Mucosa of stomach (tissue), 1 donor: ENCODE results near the gene DOCK10.

Experiments
- H3K27me3 ChIP-seq: one replicate; pipeline ENCODE4 v1.7.0; 2013; ENCODE audit warnings: mild to moderate bottlenecking, low read length; ENCODE audit not compliant: control insufficient read depth, insufficient read depth
- H3K36me3 ChIP-seq: one replicate; pipeline ENCODE4 v1.7.0; 2013; ENCODE audit warnings: low read length; ENCODE audit not compliant: control insufficient read depth, insufficient read depth
- H3K4me1 ChIP-seq: one replicate; pipeline ENCODE4 v1.7.0; 2013; ENCODE audit warnings: mild to moderate bottlenecking, low read length; ENCODE audit not compliant: control insufficient read depth, insufficient read depth
- H3K4me3 ChIP-seq: one replicate; pipeline ENCODE4 v1.7.0; 2013; ENCODE audit warnings: low read length
- H3K9ac ChIP-seq: one replicate; pipeline ENCODE4 v1.7.0; 2013; ENCODE audit warnings: mild to moderate bottlenecking, low read length, moderate library complexity
- H3K9me3 ChIP-seq: one replicate; pipeline ENCODE4 v1.7.0; 2013; ENCODE audit warnings: mild to moderate bottlenecking, low read length, moderate library complexity; ENCODE audit not compliant: control insufficient read depth
- donor health status: Pancreatic carcinoma.

The DOCK10 gene

DNA sequence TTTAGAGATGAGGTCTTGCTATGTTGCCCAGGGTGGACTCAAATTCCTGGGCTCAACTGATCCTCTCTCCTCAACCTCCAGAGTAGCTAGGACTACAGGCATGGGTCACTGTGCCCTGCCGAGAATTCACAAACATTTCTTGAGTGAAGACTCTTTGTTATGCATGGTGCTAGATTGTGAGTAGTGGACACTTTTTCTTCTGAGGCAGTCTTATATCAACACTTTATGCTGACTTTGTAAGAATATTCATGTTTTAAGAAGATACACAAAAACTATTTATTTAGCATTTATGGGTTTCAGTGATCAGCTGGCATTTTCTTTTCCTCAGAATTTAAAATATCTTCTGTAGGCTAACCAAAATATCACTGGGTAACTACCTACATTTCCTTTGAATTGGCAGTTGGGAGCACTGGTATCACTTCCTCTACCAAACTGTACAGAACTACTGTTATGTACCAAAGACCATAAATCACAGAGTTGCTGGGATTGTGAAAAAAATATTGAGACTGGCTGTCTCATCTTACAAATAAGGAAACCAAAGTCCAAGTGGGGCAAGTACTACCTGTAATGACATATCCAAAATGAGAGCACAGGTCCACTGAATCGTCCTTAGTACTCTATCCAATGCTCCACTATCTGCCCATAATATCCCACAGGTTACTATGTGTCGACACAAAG is 34.0 kb downstream of the DOCK10 start:
- H3K9ac ChIP-seq: no peak overlapping the region
- no peaks in the 10 kb centered on the region for H3K27me3 ChIP-seq
- no peaks in the 10 kb centered on the region for H3K36me3 ChIP-seq
- no peaks in the 10 kb centered on the region for H3K4me1 ChIP-seq
- no peak overlapping the region for H3K4me3 ChIP-seq
- H3K9me3 ChIP-seq: no peaks in the 10 kb centered on the region

DNA sequence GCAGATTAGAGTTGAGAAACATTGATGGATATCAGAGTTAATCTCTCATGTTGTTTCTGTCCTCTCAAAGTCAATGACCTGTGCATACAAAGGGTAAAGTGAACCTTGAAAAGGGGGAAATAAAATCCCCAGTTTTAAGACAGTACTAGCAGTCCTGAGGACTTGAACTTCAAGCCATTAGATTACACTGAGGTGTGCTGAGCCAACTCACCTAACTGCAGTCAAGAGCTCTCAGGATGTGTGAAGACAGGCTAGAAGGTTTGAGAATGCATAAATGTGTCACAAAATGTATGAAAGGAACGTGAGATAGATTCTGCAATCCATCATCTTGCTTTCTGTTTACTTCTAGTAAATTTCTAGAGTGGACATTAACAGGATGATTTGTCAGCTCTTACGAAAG is 35.5 kb downstream of the DOCK10 start:
- Histone ChIP-seq H3K36me3 (no peaks in the 10 kb centered on the region), H3K27me3 (no peaks in the 10 kb centered on the region), H3K9me3 (no peaks in the 10 kb centered on the region), H3K4me1 (peaks cover 3% of the 10 kb centered on the region), H3K9ac (no peak overlapping the region), H3K4me3 (no peak overlapping the region)

DNA sequence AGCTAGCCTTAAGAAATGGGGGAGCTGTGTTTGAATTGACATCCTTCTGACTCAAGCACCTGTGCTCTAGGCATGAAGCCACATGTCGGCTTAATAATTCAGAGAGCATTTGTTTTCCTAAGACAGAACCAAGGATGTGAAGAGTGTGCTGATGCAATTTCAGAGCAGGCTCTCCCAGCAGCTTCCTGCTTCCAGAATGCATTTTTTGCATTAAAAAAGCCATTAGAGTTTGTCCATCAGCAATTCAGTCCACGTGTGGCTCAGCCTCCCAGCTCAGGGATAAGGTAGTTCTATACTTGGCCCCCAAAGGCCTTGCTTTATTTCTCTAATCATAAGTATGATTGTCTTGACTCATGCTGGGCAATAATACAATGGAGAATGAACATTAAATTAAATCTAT is 37.7 kb downstream of the DOCK10 start:
- H3K9ac ChIP-seq: no peak overlapping the region
- H3K4me3 ChIP-seq: no peak overlapping the region
- no peaks in the 10 kb centered on the region for H3K9me3 ChIP-seq
- H3K4me1 ChIP-seq: peaks cover 5% of the 10 kb centered on the region
- no peaks in the 10 kb centered on the region for H3K36me3 ChIP-seq
- H3K27me3 ChIP-seq: no peaks in the 10 kb centered on the region

DNA sequence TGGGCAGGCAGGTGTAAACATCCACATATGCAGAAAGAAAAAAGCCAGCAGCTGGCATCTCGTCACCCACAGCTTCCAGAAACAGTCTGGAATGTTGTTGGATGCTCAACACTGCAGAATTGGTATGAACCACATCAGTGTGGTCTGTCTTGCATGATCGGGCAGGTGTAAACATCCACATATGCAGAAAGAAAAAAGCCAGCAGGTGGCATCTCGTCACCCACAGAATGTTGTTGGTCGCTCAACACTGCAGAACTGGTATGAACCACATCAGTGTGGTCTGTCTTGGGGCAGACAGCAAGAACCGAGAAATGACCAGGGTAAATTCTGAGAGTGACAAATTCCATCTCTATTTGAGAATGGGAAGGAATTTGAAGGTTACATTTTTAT is 39.6 kb downstream of the DOCK10 start:
- Histone ChIP-seq H3K4me1 (peaks cover 5% of the 10 kb centered on the region), H3K27me3 (no peaks in the 10 kb centered on the region)

DNA sequence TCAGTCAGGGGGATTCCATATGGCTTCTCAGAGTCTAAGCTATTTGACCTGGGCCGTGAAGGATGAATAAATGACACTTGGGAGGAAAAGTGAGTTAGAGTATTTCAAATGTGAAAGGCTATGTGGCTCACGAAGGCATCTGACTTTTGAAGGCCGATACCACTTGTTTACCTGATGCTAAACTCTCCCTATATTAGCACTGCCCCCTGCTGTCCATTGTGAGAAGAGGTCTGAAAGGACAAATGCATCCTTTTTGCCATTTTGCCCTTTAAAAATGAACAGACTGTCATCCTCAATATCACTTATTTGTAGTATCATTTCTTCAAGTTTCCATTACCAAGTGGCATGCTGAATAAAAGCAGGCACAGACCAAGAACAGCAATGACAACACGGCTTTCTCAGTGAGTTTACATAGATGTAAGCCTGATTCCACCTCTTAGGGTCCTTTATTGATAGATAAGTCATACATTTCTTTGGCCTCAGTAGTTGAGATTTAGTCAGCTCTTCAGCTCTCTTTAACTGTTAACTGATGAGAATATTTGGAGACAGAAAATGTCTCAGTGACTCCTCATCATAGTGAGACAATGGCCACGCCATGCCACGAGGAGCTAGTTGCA is 40.1 kb downstream of the DOCK10 start:
- H3K9me3 ChIP-seq: no peaks in the 10 kb centered on the region
- no peaks in the 10 kb centered on the region for H3K36me3 ChIP-seq
- H3K27me3 ChIP-seq: no peaks in the 10 kb centered on the region
- H3K4me1 ChIP-seq: peaks cover 5% of the 10 kb centered on the region
- no peak overlapping the region for H3K4me3 ChIP-seq
- H3K9ac ChIP-seq: peak overlapping the region; percentile 11

More for the DNA sequence above, 39.6 kb downstream of the DOCK10 start:
- H3K9ac ChIP-seq: no peak overlapping the region
- no peaks in the 10 kb centered on the region for H3K9me3 ChIP-seq
- H3K36me3 ChIP-seq: no peaks in the 10 kb centered on the region
- no peak overlapping the region for H3K4me3 ChIP-seq

DNA sequence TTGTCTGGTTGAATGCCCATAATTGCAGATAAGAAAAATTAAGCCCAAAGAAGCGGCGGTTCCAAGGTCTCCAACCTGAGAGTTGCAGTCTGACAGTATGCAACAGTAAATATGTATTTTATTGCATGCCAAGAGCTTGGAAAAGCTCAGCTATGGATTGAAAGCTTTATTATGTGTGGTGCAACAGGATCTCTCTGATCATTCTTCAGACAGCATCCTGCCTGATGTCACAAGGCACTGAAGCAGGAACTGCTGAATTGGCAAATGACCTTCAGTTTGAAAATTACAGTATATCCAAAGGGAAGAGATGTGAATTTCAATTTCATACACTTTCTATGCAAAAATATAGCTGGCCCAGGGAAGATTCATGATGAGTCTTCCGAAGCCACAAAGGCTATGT is 42.5 kb downstream of the DOCK10 start:
- Histone ChIP-seq H3K9me3 (no peaks in the 10 kb centered on the region), H3K9ac (no peak overlapping the region), H3K27me3 (no peaks in the 10 kb centered on the region), H3K4me3 (no peak overlapping the region), H3K36me3 (no peaks in the 10 kb centered on the region), H3K4me1 (peaks cover 5% of the 10 kb centered on the region)

DNA sequence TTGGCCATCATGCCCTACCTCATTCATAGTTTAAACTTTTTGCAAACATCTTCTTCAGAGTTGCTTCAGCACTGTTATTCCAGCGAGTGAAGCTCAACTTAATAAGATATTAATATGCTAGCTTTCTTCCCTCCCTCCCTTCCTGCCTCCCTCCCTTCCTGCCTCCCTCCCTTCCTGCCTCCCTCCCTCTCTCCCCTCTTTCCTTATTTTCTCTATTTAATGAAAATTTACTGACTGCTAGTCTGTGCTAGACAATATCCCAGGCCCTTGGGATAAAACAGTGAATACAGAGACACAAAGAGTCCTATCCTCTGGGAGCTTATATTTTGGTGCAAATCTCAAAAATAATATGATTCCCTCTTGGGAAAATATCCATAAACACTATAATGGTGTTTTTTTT is 42.9 kb downstream of the DOCK10 start:
- peaks cover 5% of the 10 kb centered on the region for H3K4me1 ChIP-seq
- no peak overlapping the region for H3K9ac ChIP-seq
- no peak overlapping the region for H3K4me3 ChIP-seq
- H3K9me3 ChIP-seq: no peaks in the 10 kb centered on the region
- H3K27me3 ChIP-seq: no peaks in the 10 kb centered on the region
- H3K36me3 ChIP-seq: no peaks in the 10 kb centered on the region

DNA sequence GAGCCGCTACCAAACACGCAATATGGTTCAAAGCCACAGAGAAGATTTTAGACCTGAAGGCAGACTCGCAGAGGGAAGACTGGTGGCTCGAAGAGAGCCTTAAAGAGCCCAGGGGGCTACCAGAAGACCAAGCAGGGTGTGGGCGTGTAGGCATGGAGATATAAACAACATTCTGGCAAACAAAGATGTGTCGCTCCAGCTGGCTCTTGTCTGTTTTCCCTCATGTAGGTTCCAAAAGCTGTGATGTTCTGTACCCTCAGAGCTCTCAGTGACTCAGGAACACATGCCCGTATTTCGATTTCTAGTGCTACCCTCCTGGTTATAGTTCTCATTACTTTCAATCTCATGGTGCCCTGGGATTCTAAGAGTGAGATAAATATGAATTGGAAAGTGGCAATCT is 44.5 kb downstream of the DOCK10 start:
- no peak overlapping the region for H3K9ac ChIP-seq

DNA sequence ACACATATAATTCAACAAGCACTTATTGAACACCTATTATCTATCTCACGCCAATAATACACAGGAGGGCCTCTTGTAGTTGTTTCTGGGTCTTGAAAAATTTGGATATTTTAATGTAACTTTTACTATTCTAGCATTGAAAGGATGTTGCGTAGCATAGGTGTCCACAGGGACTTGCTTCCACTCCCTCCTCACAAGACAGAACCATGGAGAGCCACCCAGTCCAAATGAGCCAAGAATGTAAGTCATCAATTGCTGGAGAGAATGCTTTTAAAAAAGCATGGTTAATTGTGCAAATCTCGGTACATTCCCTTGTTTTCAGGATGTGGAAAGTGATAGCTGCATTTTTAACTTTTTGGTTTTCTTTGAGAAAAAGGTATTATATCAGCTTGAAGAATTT is 46.8 kb downstream of the DOCK10 start:
- Histone ChIP-seq H3K9me3 (no peaks in the 10 kb centered on the region), H3K4me3 (no peak overlapping the region), H3K27me3 (no peaks in the 10 kb centered on the region), H3K9ac (no peak overlapping the region), H3K4me1 (no peaks in the 10 kb centered on the region), H3K36me3 (no peaks in the 10 kb centered on the region)

More for the DNA sequence above, 44.5 kb downstream of the DOCK10 start:
- Histone ChIP-seq H3K36me3 (no peaks in the 10 kb centered on the region), H3K9me3 (no peaks in the 10 kb centered on the region), H3K4me3 (no peak overlapping the region), H3K4me1 (peaks cover 5% of the 10 kb centered on the region), H3K27me3 (no peaks in the 10 kb centered on the region)

DNA sequence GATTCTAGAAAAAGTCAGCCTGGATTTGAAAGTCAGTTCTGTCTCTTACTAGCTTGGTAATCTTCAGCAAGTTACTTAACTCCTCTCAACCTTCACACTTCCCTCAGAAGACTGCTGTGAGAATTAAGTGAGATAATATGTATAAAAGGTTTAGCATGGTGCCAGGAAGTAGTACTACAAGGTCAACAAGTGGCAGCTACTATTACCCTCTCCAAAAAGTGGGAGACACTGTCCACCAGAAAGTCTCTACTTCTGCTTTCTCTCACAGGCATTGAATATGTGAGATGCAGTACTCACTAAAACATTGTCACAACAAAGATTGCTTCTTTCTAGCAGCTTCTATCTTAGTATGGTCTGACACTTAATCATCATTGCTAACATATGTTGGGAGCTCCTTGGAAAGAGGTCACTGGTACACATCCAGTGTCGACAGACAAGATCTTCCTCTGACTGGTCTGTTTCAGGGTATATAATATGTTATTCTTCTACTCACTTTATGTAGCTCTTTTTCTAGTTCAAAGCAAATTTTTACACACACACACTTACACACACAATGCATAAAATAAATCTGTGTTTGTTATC is 47.9 kb downstream of the DOCK10 start:
- H3K9me3 ChIP-seq: no peaks in the 10 kb centered on the region
- no peak overlapping the region for H3K4me3 ChIP-seq
- H3K9ac ChIP-seq: no peak overlapping the region
- no peaks in the 10 kb centered on the region for H3K27me3 ChIP-seq
- no peaks in the 10 kb centered on the region for H3K36me3 ChIP-seq
- H3K4me1 ChIP-seq: no peaks in the 10 kb centered on the region

DNA sequence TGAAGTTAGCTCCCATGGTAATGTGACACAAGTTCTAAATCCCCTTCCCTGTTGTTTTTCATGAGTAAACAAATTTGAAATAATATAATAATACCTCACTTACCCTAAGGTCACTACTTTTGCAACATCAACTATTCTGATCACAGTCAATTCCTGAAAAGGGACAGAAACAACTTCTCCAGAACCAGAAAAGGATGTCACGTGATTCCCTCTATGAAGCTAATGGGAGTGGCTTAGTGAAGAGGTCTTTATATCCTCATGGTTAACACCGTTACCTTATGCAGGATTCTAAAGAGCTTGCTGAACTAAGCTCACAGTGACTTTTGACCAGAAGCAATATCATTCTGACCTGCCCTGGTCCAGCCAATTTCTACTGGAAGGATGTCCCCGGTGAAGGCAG is 51.6 kb downstream of the DOCK10 start:
- Histone ChIP-seq H3K9me3 (no peaks in the 10 kb centered on the region), H3K4me1 (no peaks in the 10 kb centered on the region), H3K9ac (no peak overlapping the region), H3K4me3 (no peak overlapping the region), H3K36me3 (no peaks in the 10 kb centered on the region), H3K27me3 (no peaks in the 10 kb centered on the region)

DNA sequence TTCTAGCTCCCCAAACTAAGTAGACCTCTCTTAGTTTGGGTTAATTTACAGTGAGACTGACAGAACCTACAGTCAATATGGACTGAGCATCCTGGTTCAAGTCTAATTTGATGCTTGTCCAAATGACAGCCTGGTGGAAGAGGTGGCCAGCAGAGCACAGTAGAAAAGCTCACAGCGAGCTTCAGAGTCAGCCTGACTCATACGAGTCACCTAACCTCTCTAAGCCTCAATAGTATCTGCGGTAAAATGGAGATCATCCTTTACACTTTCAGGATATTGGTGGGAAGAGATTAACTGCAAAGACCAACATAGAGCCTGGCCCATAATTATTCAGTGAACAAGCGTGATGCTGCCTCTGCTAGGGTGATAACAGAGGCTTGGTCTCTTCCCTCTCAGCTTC is 54.5 kb downstream of the DOCK10 start:
- Histone ChIP-seq H3K36me3 (no peaks in the 10 kb centered on the region), H3K9me3 (no peaks in the 10 kb centered on the region), H3K27me3 (no peaks in the 10 kb centered on the region), H3K4me1 (no peaks in the 10 kb centered on the region), H3K4me3 (no peak overlapping the region), H3K9ac (no peak overlapping the region)
